Keratinocyte (primary cell): ENCODE results near the gene CISH. TPM values are rescaled to one million over a fixed set of nuclear protein-coding genes. Genes with fewer than 3 reads are reported as not detected.

Source experiments
- DNase-seq: peaks from one replicate; pipeline ENCODE4 v3.0.0-alpha.2; 2011; ENCODE audit warnings: low read depth, missing footprints, low spot score
- FAIRE-seq: peaks from 2 replicates; lab custom pipeline; 2011; peaks lifted over from hg19 to GRCh38; lab: Jason Lieb, UNC
- H2AFZ ChIP-seq: 2 replicates; pipeline ENCODE4 v1.6.0; 2012; ENCODE audit warnings: low read length, control low read depth, inconsistent platforms; ENCODE audit not compliant: control insufficient read depth
- H3K27ac ChIP-seq: 2 replicates; pipeline ENCODE4 v1.5.1; 2011; ENCODE audit warnings: low read length; ENCODE audit not compliant: control insufficient read depth, insufficient read depth
- H3K27me3 ChIP-seq: 3 replicates; pipeline ENCODE4 v1.6.0; 2011; ENCODE audit warnings: low read length; ENCODE audit not compliant: control insufficient read depth, insufficient read depth; ENCODE audit errors: extremely low read depth
- H3K36me3 ChIP-seq, 2 experiments: 2 replicates in 1 of 2; 3 replicates in 1 of 2; pipeline ENCODE4 v1.5.1; 2011; ENCODE audit warnings: low read length in 2 of 2, mild to moderate bottlenecking in 1 of 2; ENCODE audit not compliant: control insufficient read depth in 2 of 2, insufficient read depth in 2 of 2; ENCODE audit errors: extremely low read depth in 1 of 2
- H3K4me1 ChIP-seq: 3 replicates; pipeline ENCODE4 v1.5.1; 2011; ENCODE audit warnings: low read length; ENCODE audit not compliant: control insufficient read depth, insufficient read depth; ENCODE audit errors: extremely low read depth
- H3K4me2 ChIP-seq: 3 replicates; pipeline ENCODE4 v1.6.0; 2011; ENCODE audit warnings: low read depth, low read length; ENCODE audit not compliant: control insufficient read depth, insufficient read depth; ENCODE audit errors: extremely low read depth
- H3K4me3 ChIP-seq, 3 experiments: fragments of 200-600 bp in 1 of 3; sonication (generic) in 1 of 3; 2 replicates in 2 of 3; 3 replicates in 1 of 3; pipeline ENCODE4 v1.5.1; 2011 to 2016; ENCODE audit warnings: low read length in 3 of 3, mild to moderate bottlenecking in 3 of 3, control low read depth in 2 of 3, inconsistent platforms in 1 of 3, low read depth in 1 of 3, mixed read lengths in 1 of 3, mixed run types in 1 of 3, moderate library complexity in 1 of 3; ENCODE audit not compliant: control insufficient read depth in 2 of 3, insufficient read depth in 2 of 3; ENCODE audit errors: extremely low read depth in 1 of 3
- H3K79me2 ChIP-seq: 2 replicates; pipeline ENCODE4 v1.6.0; 2012; ENCODE audit warnings: low read length; ENCODE audit not compliant: control insufficient read depth, insufficient read depth
- H3K9ac ChIP-seq: 3 replicates; pipeline ENCODE4 v1.6.0; 2011; ENCODE audit warnings: low read length; ENCODE audit not compliant: control insufficient read depth, insufficient read depth; ENCODE audit errors: extremely low read depth
- H3K9me1 ChIP-seq: 3 replicates; pipeline ENCODE4 v1.6.0; 2011; ENCODE audit warnings: low read length; ENCODE audit not compliant: control insufficient read depth, insufficient read depth; ENCODE audit errors: extremely low read depth
- H3K9me3 ChIP-seq: 2 replicates; pipeline ENCODE4 v1.5.1; 2012; ENCODE audit warnings: low read depth, low read length; ENCODE audit not compliant: control insufficient read depth
- H4K20me1 ChIP-seq: 3 replicates; pipeline ENCODE4 v1.6.0; 2011; ENCODE audit warnings: low read length; ENCODE audit not compliant: control insufficient read depth, insufficient read depth; ENCODE audit errors: extremely low read depth
- EZH2 ChIP-seq: IDR thresholded peaks from one replicate; pipeline ENCODE4 v1.6.1; 2012; ENCODE audit warnings: inconsistent platforms, mild to moderate bottlenecking, low read length, moderate library complexity
- dilution Hi-C: fragments of 300-500 bp; cut with MboI; formaldehyde crosslinking; loops from one replicate; pipeline ENCODE4 v1.7.0; 2020; ENCODE audit warnings: low sequenced_read_pairs; ENCODE audit not compliant: extremely low pct_ligation_motif_present
- polyA plus RNA-seq, 5 experiments: library from polyadenylated mRNA; depleted of rRNA in 3 of 5; stranded (reverse) in 3 of 5; stranded (forward) in 1 of 5; unstranded in 1 of 5; fragments of >200 nt; gene quantifications; 1 replicate in 1 of 5; 2 replicates in 3 of 5; 3 replicates in 1 of 5; pipeline versions ENCODE4 v1.2.1 to v1.2.3, GENCODE V29; 2011 to 2012; ENCODE audit warnings: missing spikeins in 2 of 5, low read depth in 1 of 5, low replicate concordance in 1 of 5
- TF ChIP-seq, protein P1 (sequence below), 3 experiments: IDR thresholded peaks in 1 of 3; conservative IDR thresholded peaks in 1 of 3; optimal IDR thresholded peaks in 1 of 3; 2 replicates in 2 of 3; 3 replicates in 1 of 3; pipeline versions ENCODE3 to v1.5.1; 2011; ENCODE audit warnings: low read length in 3 of 3, mild to moderate bottlenecking in 3 of 3, moderate library complexity in 2 of 3, control low read depth in 1 of 3, inconsistent platforms in 1 of 3; ENCODE audit not compliant: insufficient read depth in 2 of 3; ENCODE audit errors: extremely low read depth in 1 of 3

Gene CISH
- polyA plus RNA-seq, 1 donor (not counting 4 experiments of a cell fraction or from before 2014, with no cell fraction given) = 1.8 TPM

DNA sequence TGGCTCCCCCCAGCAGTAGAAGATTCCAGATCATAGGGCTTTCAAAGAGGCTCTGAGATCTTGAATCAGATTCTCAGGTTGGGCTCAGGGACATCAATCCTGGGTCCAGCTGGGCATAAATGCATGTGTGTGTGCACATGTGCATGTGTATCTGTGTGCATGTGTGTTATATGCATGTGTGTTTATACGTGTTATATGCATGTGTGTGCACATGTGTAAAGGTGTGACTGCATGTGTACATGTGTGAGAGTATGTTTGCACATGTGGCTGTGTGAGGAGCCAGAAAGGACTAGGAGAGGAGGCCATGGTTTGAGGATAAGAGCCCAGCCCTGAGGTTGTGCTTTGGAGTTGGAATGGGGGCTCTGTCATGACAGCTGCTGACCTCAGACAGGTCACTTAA, 3.6 kb upstream of the CISH start:
- Histone ChIP-seq H3K4me1 (peaks cover 30% of the 10 kb centered on the region), H3K27me3 (no peaks in the 10 kb centered on the region), H3K9me1 (peaks cover 4% of the 10 kb centered on the region), H2AFZ (no peak overlapping the region), H4K20me1 (no peaks in the 10 kb centered on the region), H3K4me2 (no peak overlapping the region), H3K27ac (no peak overlapping the region), H3K9ac (no peak overlapping the region), H3K9me3 (no peaks in the 10 kb centered on the region), H3K36me3 (peaks cover 4 to 7% of the 10 kb centered on the region in 2 experiments), H3K79me2 (peaks cover 28% of the 10 kb centered on the region), H3K4me3 (no peak overlapping the region)
- FAIRE-seq = no peak
- no peak for DNase-seq
- TF ChIP-seq, protein P1, sequence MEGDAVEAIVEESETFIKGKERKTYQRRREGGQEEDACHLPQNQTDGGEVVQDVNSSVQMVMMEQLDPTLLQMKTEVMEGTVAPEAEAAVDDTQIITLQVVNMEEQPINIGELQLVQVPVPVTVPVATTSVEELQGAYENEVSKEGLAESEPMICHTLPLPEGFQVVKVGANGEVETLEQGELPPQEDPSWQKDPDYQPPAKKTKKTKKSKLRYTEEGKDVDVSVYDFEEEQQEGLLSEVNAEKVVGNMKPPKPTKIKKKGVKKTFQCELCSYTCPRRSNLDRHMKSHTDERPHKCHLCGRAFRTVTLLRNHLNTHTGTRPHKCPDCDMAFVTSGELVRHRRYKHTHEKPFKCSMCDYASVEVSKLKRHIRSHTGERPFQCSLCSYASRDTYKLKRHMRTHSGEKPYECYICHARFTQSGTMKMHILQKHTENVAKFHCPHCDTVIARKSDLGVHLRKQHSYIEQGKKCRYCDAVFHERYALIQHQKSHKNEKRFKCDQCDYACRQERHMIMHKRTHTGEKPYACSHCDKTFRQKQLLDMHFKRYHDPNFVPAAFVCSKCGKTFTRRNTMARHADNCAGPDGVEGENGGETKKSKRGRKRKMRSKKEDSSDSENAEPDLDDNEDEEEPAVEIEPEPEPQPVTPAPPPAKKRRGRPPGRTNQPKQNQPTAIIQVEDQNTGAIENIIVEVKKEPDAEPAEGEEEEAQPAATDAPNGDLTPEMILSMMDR (optimal IDR thresholded peaks at IDR 0.05 in 1 of 3, IDR thresholded peaks at IDR 0.05 in 1 of 3, conservative IDR thresholded peaks at IDR 0.05 in 1 of 3; ENCODE audit: extremely low read depth in 1 of 3, insufficient read depth in 2 of 3, low read length in 3 of 3) = no peak
- TF ChIP-seq EZH2 = no peak
- dilution Hi-C loops = loop anchor here (25.0 kb wide), 1 partner anchor 772 kb away; the partner anchor contains the start of genes MANF and RBM15B

DNA sequence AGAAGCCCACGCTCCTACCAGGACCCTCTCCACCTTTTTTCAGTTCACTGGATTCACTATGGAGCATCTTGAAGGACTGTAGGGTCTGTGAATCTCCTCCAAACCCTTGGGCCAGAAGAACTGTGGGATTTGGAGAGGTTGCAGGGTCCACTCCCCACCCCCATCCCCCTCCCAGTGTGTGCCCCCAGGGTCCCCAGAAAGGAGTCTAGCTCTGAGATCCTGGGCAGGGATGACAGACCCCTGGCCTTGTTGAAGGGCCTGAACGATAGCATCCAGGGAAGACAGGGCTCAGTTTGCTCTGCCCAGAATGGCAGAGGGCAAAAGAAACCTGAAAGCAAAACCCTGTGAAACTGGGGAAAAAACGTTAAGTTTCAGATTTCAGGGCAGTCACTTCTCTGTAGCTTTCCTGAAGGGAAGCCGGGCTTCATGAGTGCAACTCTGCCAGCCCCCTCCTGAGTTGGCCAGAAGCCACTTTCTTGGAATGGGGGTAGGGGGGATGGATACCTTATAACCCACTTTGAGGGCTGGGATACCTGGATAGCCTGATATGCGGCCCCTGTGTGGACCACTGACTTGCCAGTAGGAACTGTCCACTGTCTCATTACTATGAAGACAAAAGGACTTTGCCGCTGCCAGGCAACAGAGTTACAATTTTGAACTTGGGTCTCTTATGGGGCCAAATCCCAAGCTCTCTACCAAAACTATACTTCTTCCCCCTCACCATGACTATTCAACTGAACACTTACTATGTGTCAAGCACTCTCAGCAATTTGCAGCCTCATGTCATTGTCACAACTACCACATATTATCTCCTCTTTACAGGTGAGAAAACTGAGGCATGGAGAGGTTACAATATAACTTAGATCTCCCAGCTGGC, 1.6 kb upstream of the CISH start:
- peaks cover 4% of the 10 kb centered on the region for H3K9me1 ChIP-seq
- FAIRE-seq (no peak), DNase-seq (no peak)
- peaks cover 27% of the 10 kb centered on the region for H3K4me1 ChIP-seq
- TF ChIP-seq, protein P1 (optimal IDR thresholded peaks at IDR 0.05 in 1 of 3, IDR thresholded peaks at IDR 0.05 in 1 of 3, conservative IDR thresholded peaks at IDR 0.05 in 1 of 3; ENCODE audit: extremely low read depth in 1 of 3, insufficient read depth in 2 of 3, low read length in 3 of 3) = no peak
- TF ChIP-seq EZH2 = no peak
- dilution Hi-C loops = loop anchor here (25.0 kb wide), 1 partner anchor 774 kb away; the partner anchor contains the start of genes MANF and RBM15B
- H3K4me3 ChIP-seq = no peak overlapping the region
- no peak overlapping the region for H3K27ac ChIP-seq
- H3K4me2 ChIP-seq = no peak overlapping the region
- H4K20me1 ChIP-seq = no peaks in the 10 kb centered on the region
- no peaks in the 10 kb centered on the region for H3K36me3 ChIP-seq
- H3K79me2 ChIP-seq = peaks cover 14% of the 10 kb centered on the region
- no peaks in the 10 kb centered on the region for H3K27me3 ChIP-seq
- no peak overlapping the region for H2AFZ ChIP-seq
- H3K9me3 ChIP-seq = no peaks in the 10 kb centered on the region
- no peak overlapping the region for H3K9ac ChIP-seq
